Hematopoietic multipotent progenitor cell (in vitro differentiated cells): ENCODE results near the gene SYNDIG1. TPM values are rescaled to one million over a fixed set of nuclear protein-coding genes. Genes with fewer than 3 reads are reported as not detected.

Experiments
- DNase-seq, 3 donors: peaks; one replicate each; pipeline ENCODE4 v3.0.0-alpha.2; 2011 to 2015; ENCODE audit warnings: low read depth in 2 of 3, low spot score in 2 of 3
- total RNA-seq: library from RNA; depleted of rRNA; stranded (reverse); fragments of >200 nt; gene quantifications from one replicate; pipeline ENCODE4 v1.2.3, GENCODE V29; 2012

Gene SYNDIG1
- total RNA-seq, 1 donor = under 0.01 TPM

DNA sequence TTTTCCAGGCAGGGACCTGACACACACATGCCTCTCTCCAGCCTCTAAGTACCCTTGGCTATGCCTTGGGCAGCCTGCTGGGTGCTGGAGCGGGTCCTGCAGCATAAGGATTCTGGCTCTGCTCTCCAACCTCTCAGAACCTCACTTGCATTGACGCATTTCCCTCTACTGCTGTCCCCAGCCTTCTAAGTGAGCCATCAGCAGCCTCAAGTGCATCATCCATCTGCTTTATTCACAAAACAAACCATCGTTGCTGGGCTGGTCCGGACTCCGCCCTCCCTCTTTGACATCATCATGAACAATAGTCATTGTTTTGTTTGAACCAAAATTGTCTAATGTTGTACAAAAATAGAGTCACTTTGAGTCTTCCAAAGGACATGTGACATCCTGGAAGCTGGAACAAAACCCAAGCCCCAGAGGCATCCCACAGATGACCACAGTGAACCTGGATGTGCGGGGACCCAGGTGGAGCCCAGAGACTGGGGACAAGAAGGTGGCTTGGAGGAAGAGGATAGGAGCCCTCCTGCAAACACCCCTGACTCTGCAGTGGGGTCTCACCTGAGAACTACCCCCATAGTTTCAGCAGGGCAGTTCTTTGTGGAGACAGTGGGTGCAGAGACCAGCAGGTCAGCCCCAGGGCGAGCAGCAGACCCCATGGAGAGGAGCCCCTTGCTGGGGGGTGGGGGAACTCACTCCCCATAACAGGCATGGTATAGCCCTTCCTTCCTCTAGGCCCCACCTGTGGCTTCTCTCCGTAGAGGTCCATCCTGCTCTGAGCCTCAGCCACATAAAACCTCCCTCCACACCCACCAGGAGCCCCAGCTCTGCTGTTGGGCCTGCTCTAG is 230.1 kb downstream of the SYNDIG1 start:
- DNase-seq = no peak

DNA sequence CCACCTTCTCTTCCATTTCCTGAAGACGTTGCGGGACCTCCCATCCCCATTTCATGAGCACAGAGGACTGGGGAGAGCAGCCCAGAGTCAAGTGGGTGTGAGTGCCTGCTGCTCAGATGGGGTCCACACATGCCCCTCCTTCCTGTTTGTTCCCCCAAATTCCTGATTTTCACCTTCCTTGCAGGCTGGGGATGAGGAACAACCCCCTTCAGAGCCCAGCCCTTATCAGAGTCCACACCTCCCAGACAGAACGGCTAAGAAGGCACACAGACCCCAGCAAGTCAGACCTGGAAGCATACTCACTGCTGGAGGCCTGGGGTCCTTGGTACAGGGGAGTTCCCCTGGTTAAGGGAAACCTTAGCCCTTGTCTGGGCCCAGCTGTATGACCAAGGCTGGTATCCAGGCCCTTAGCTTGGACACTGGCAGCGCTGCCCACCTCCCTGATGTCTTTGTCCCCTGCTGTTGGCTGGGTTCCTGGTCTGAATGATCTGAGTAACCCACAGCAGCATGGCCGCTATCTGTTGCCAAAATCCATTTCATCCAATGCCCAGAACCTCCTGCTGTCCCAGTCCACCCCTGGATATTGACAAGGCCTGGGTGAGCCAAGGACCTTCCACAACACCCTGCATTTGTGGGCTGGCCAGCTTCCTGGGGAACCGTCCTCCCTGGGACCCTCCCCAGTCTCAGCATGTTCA is 230.9 kb downstream of the SYNDIG1 start:
- DNase-seq = no peak

- no peak for DNase-seq
Measured at GRCh38 chr20:24701027-24701426, 231.6 kb downstream of the SYNDIG1 start.

DNA sequence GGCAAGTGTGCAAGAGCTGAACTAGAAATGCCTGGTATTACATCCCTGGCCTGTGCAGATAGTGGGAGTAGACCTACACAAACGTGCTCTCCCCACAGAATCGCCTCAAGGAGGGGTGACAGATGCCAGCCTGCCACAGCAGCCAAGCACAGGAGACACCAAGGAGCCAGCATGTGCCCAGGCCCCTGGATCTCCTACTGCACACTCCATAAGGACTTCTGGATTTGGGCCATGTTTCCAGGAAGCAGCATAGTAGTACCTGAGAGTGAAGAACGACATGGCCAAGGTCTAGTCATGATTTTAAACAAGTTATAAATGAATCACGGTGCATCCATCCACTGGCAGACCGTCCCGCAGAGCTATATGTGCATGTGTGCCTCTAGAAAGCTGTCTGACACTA is 232.2 kb downstream of the SYNDIG1 start:
- DNase-seq = no peak

DNA sequence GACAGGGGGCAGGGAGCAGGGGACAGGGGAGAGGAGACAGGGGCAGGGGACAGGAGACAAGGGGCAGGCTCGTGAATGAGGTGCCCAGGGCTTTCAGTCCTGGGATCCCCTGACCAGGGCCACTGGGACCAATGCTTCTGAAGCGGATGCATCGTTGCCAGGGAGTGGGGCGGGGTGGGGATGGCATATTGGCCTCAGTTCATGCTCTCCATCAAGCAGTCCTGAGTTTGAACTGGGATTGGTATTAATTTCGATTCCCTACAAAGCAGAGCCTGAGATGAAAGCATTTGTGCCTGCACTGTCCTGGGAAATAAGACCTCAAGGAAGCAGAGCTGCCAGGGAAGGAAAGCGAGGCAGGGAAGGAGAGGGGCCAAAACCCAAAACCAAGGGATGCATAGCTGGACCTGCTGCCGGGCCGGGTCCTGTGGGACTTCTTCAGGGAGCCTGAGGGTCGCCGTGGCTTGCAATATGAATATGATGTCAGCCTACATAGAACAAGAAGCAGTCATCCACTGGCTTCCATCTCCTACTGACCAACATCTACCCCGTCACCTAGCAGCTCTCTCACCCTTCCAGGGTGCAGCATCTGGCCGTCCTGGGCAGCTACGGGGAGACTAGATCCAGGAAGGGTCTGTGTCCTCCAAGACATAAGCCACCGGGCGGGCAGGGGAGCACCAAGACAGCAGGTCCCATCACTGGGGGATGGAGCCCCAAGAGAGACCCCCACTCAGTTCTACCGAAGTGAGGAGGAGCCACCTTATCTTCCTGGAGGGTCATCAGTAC is 233.3 kb downstream of the SYNDIG1 start:
- no peak for DNase-seq

DNA sequence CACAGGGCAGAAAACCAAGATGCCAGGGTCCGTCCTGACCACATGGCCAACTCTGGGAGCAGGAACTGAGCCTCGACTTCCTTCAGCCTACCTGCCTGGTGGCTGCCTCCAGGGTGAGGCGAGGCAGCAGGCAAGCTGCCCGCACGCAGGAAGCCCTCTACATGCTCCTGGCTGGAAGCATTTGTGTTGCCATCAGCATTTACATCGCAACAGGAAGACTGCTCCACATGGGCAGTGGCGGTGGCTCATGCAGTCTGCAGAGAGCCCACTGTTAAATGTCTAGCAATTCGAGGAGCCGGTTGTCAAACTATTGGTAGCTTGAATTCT is 233.8 kb downstream of the SYNDIG1 start:
- no peak for DNase-seq

- DNase-seq = no peak
Measured at GRCh38 chr20:24704899-24705298, 235.5 kb downstream of the SYNDIG1 start.

DNA sequence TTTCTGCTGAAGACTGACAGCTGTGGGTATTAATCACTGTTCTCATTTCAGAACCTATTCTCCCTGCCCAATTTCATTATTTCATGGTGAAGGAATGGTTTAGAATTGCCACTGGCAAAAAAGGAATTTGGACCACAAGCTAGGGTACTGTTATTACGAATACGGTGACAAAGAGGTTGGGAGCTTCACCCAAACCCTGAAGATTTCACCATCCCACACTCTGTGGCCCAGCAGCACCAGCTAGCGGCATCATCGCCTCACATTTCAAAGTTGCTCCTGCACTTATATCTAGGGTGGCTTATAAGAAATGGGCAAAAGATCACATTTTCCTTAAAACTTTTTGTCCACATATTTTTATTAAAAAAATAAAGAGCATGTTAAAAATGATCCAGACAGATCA is 236.1 kb downstream of the SYNDIG1 start:
- DNase-seq = no peak

GRCh38 chr20:24708411-24709295 is 239.2 kb downstream of the SYNDIG1 start:
- no peak for DNase-seq
